Effector memory CD8-positive, alpha-beta T cell (primary cell): ENCODE results near the gene ST7.

ENCODE experiments used
- ATAC-seq: fragments of 150-1000 bp; cut with Tn5 transposase; replicated peaks from 2 replicates; pipeline ENCODE4 v1.10.0; 2021; ENCODE audit warnings: mild to moderate bottlenecking, moderate library complexity
- DNase-seq, 3 experiments: peaks; one replicate each; pipeline ENCODE4 v3.0.0; 2021
- H3K27ac Mint-ChIP-seq, 2 donors: one replicate each; pipeline ENCODE4 v1.8.0; 2022; ENCODE audit warnings: mild to moderate bottlenecking in 2 of 2, mixed read lengths in 2 of 2, moderate library complexity in 2 of 2
- H3K27me3 Mint-ChIP-seq, 2 donors: one replicate each; pipeline ENCODE4 v1.8.0; 2022; ENCODE audit warnings: mixed read lengths in 2 of 2
- H3K36me3 Mint-ChIP-seq: one replicate; pipeline ENCODE4 v1.8.0; 2022; ENCODE audit warnings: mild to moderate bottlenecking, moderate library complexity, mixed read lengths; ENCODE audit not compliant: insufficient read depth
- H3K4me1 Mint-ChIP-seq, 2 donors: one replicate each; pipeline ENCODE4 v1.8.0; 2022; ENCODE audit warnings: low read depth in 2 of 2, mixed read lengths in 2 of 2
- H3K4me3 Mint-ChIP-seq, 2 donors: one replicate each; pipeline ENCODE4 v1.8.0; 2022; ENCODE audit warnings: mild to moderate bottlenecking in 2 of 2, mixed read lengths in 2 of 2, moderate library complexity in 2 of 2
- H3K9me3 Mint-ChIP-seq, 2 donors: one replicate each; pipeline ENCODE4 v1.8.0; 2022; ENCODE audit warnings: mixed read lengths in 2 of 2

Gene ST7

DNA sequence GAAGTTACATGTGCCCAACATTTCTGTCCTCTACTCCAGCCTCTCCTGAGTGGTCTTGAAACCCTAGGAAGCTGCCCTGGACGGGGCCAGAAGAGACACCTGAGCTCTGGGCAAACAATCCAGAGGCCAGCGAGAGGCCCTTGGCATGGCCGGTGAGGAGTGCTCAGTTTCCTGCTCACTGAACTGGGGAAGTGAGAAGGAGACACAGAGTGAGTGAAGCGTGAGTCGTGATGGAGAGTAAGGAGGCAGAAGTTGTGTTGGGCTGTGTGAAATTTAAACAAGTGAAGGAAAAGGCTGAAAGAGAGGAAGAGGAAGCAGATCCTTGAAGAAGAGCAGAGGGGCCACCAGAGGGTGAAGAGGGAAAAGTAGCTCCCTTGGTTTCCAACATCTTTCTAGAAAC lies 296.4 kb downstream of the ST7 start:
- Mint-ChIP-seq H3K36me3 (no peaks in the 10 kb centered on the region), H3K9me3 (peaks cover 0 to 3% of the 10 kb centered on the region in 2 donors), H3K27ac (no peak overlapping the region), H3K4me3 (no peak overlapping the region), H3K27me3 (peaks cover 24 to 32% of the 10 kb centered on the region in 2 donors), H3K4me1 (no peaks in the 10 kb centered on the region)
- no peak for ATAC-seq
- DNase-seq, result no peak

DNA sequence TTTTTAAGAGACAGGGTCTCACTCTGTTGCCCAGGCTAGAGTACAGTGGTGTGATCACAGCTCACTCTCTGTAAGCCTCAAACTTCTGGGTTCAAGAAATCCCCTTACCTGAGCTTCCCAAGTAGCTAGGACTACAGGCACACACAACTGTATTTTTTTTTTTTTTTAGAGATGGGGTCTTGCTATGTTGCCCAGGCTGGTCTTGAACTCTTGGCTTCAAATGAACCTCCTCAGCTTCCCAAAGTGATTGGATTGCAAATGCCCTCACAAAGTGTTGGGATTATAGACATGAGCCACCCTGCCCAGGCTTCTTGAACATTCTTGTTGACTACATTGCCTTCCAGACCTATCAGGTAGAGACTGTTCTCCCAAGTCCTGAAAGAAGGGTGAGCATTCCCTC lies 296.9 kb downstream of the ST7 start:
- H3K27ac Mint-ChIP-seq, result no peak overlapping the region
- H3K36me3 Mint-ChIP-seq, result no peaks in the 10 kb centered on the region
- DNase-seq, result no peak
- H3K4me3 Mint-ChIP-seq, result no peak overlapping the region
- H3K9me3 Mint-ChIP-seq, result peaks cover 0 to 3% of the 10 kb centered on the region in 2 donors
- H3K27me3 Mint-ChIP-seq, result peaks cover 26 to 37% of the 10 kb centered on the region in 2 donors
- ATAC-seq, result no peak
- H3K4me1 Mint-ChIP-seq, result no peaks in the 10 kb centered on the region

- Mint-ChIP-seq H3K36me3 (no peaks in the 10 kb centered on the region), H3K27ac (no peak overlapping the region), H3K4me1 (no peaks in the 10 kb centered on the region), H3K4me3 (no peak overlapping the region), H3K9me3 (peaks cover 0 to 3% of the 10 kb centered on the region in 2 donors), H3K27me3 (peaks cover 32 to 35% of the 10 kb centered on the region in 2 donors)
- DNase-seq (no peak), ATAC-seq (no peak)
Observed at GRCh38 chr7:117250801-117251200, 297.5 kb downstream of the ST7 start.

- Mint-ChIP-seq H3K9me3 (peaks cover 0 to 3% of the 10 kb centered on the region in 2 donors), H3K4me1 (no peaks in the 10 kb centered on the region), H3K36me3 (no peaks in the 10 kb centered on the region), H3K4me3 (no peak overlapping the region), H3K27me3 (peaks cover 34 to 39% of the 10 kb centered on the region in 2 donors), H3K27ac (no peak overlapping the region)
- DNase-seq, result no peak
- no peak for ATAC-seq
Observed at GRCh38 chr7:117251687-117252086, 298.4 kb downstream of the ST7 start.

GRCh38 chr7:117259615-117260014 lies 306.3 kb downstream of the ST7 start:
- Mint-ChIP-seq H3K4me1 (no peaks in the 10 kb centered on the region), H3K36me3 (no peaks in the 10 kb centered on the region), H3K27me3 (peaks cover 10 to 24% of the 10 kb centered on the region in 2 donors), H3K27ac (no peak overlapping the region), H3K9me3 (peaks cover 0 to 2% of the 10 kb centered on the region in 2 donors), H3K4me3 (no peak overlapping the region)
- no peak for DNase-seq
- no peak for ATAC-seq

GRCh38 chr7:117262546-117262945 lies 309.2 kb downstream of the ST7 start:
- Mint-ChIP-seq H3K27ac (no peak overlapping the region), H3K27me3 (peaks cover 0 to 11% of the 10 kb centered on the region in 2 donors), H3K4me3 (no peak overlapping the region), H3K4me1 (no peaks in the 10 kb centered on the region), H3K9me3 (peaks cover 0 to 2% of the 10 kb centered on the region in 2 donors), H3K36me3 (no peaks in the 10 kb centered on the region)
- ATAC-seq (no peak), DNase-seq (no peak)

GRCh38 chr7:117264716-117265115 lies 311.4 kb downstream of the ST7 start:
- no peak for DNase-seq
- Mint-ChIP-seq H3K36me3 (no peaks in the 10 kb centered on the region), H3K4me1 (no peaks in the 10 kb centered on the region), H3K4me3 (no peak overlapping the region), H3K9me3 (peaks cover 0 to 2% of the 10 kb centered on the region in 2 donors), H3K27me3 (peaks cover 0 to 6% of the 10 kb centered on the region in 2 donors), H3K27ac (no peak overlapping the region)
- ATAC-seq, result no peak

DNA sequence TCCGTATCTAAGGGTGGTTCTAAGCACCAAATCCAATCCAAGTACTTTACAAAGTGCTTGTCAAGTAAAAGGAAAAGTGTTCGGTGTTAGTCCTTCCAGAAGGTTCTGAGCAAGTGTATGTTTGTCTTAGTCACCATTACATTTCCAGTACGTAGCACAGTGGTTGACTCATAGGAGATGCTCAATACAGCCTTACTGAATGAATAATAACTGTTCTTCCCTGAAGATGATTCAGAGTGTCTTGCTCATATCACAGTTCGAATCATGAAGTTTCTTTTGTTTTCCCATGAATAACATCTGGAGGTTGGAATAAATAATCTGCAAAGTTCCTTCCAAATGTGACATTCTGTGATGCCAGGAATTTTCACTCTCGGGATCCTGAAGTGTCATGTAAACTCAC lies 316.1 kb downstream of the ST7 start:
- peaks cover 18 to 26% of the 10 kb centered on the region in 2 donors for H3K27me3 Mint-ChIP-seq
- no peaks in the 10 kb centered on the region for H3K4me1 Mint-ChIP-seq
- ATAC-seq (no peak), DNase-seq (no peak)
- H3K4me3 Mint-ChIP-seq, result no peak overlapping the region
- no peaks in the 10 kb centered on the region for H3K36me3 Mint-ChIP-seq
- H3K27ac Mint-ChIP-seq, result no peak overlapping the region
- H3K9me3 Mint-ChIP-seq, result no peaks in the 10 kb centered on the region

GRCh38 chr7:117269886-117270285 lies 316.6 kb downstream of the ST7 start:
- peaks cover 18 to 31% of the 10 kb centered on the region in 2 donors for H3K27me3 Mint-ChIP-seq
- no peaks in the 10 kb centered on the region for H3K4me1 Mint-ChIP-seq
- no peaks in the 10 kb centered on the region for H3K36me3 Mint-ChIP-seq
- H3K9me3 Mint-ChIP-seq, result no peaks in the 10 kb centered on the region
- H3K4me3 Mint-ChIP-seq, result no peak overlapping the region
- H3K27ac Mint-ChIP-seq, result no peak overlapping the region
- DNase-seq (no peak), ATAC-seq (no peak)

DNA sequence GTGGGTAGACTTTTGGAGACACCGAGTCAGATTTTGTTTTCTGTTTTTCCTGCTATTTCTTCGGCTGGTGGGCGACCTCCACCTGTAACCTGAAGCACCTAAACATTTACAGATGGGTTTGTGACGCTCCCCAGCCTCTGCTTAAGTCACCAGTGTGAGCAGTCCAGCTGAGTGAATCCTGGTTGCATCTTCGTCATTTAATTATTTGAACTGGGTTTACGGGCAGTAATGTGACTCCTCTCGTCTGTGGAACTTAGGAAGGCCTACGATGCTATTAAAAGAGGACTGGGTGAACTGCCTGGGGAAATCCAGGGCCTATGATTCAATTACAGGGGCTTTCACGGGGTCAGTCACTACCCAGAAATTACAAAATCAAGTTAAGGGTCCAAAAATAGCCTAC lies 317.1 kb downstream of the ST7 start:
- Mint-ChIP-seq H3K27me3 (peaks cover 18 to 35% of the 10 kb centered on the region in 2 donors), H3K4me3 (no peak overlapping the region), H3K9me3 (no peaks in the 10 kb centered on the region), H3K27ac (no peak overlapping the region), H3K4me1 (no peaks in the 10 kb centered on the region), H3K36me3 (no peaks in the 10 kb centered on the region)
- DNase-seq (no peak), ATAC-seq (no peak)

DNA sequence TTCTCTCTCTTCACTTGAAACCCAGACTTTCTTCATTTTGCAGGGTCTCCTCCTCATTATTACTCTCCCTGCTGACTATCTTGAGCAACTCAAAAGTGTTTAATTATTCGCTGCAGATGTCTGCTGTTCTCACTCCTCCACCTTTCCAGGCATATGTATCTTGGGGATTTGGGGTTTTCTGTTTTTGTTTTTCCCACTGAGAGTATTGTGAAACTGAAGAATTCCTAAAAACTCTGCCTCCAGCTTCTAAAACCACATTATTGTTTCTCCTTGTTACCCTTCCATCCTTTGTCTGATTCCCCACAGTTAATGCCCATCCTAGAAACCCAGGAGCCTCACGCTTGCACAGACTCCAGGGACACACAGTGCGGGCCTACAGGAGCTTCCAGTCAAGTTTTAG lies 318.3 kb downstream of the ST7 start:
- DNase-seq (no peak), ATAC-seq (no peak)
- no peak overlapping the region for H3K27ac Mint-ChIP-seq
- H3K4me3 Mint-ChIP-seq, result no peak overlapping the region
- peaks cover 18 to 35% of the 10 kb centered on the region in 2 donors for H3K27me3 Mint-ChIP-seq
- H3K36me3 Mint-ChIP-seq, result no peaks in the 10 kb centered on the region
- H3K9me3 Mint-ChIP-seq, result no peaks in the 10 kb centered on the region
- H3K4me1 Mint-ChIP-seq, result no peaks in the 10 kb centered on the region

- Mint-ChIP-seq H3K27ac (no peak overlapping the region), H3K9me3 (no peaks in the 10 kb centered on the region)
Observed at GRCh38 chr7:117272017-117272759, 318.9 kb downstream of the ST7 start.

GRCh38 chr7:117273325-117273724 lies 320.0 kb downstream of the ST7 start:
- no peaks in the 10 kb centered on the region for H3K9me3 Mint-ChIP-seq
- H3K27ac Mint-ChIP-seq, result no peak overlapping the region
- H3K27me3 Mint-ChIP-seq, result peaks cover 24 to 35% of the 10 kb centered on the region in 2 donors
- ATAC-seq (no peak), DNase-seq (no peak)
- no peak overlapping the region for H3K4me3 Mint-ChIP-seq
- no peaks in the 10 kb centered on the region for H3K4me1 Mint-ChIP-seq
- no peaks in the 10 kb centered on the region for H3K36me3 Mint-ChIP-seq

More at GRCh38 chr7:117272017-117272759, 318.9 kb downstream of the ST7 start:
- DNase-seq, result no peak
- peaks cover 21 to 35% of the 10 kb centered on the region in 2 donors for H3K27me3 Mint-ChIP-seq
- H3K36me3 Mint-ChIP-seq, result no peaks in the 10 kb centered on the region
- H3K4me1 Mint-ChIP-seq, result no peaks in the 10 kb centered on the region
- no peak overlapping the region for H3K4me3 Mint-ChIP-seq
- ATAC-seq, result no peak

DNA sequence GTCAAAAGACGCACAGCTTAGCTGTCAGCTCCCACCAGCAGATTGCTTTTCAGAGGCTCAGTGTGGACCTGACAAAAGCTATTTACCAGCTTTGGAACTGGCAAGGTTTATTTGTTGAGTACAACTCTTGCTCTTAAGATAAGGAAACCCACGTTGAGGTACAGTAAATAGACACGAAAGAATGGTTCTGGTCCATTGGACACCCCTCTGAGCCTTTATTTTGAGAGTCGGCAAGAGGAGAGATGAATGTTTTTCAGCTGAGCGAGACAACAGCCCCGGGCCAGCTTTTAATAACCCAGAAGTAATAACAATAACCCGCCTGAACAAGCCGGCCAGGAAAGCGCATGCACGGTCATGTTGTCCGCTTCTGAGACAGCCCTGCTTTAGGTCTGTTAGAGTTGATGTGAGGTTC lies 320.5 kb downstream of the ST7 start:
- Mint-ChIP-seq H3K27me3 (peaks cover 24 to 35% of the 10 kb centered on the region in 2 donors), H3K9me3 (no peaks in the 10 kb centered on the region), H3K27ac (no peak overlapping the region), H3K4me3 (no peak overlapping the region), H3K4me1 (no peaks in the 10 kb centered on the region), H3K36me3 (no peaks in the 10 kb centered on the region)
- DNase-seq, result no peak
- ATAC-seq, result no peak
